Esophagus squamous epithelium (tissue), 5 donors: ENCODE data around the gene SRPK1. TPM values are rescaled to one million over a fixed set of nuclear protein-coding genes. Genes with fewer than 3 reads are reported as not detected.

Experiments used
- DNase-seq: peaks from one replicate; lab custom pipeline; 2025; lab: John Stamatoyannopoulos, UW
- H3K27ac ChIP-seq, 4 donors: fragments of 200-600 bp; sonication (generic); one replicate each; pipeline ENCODE4 v1.5.1; 2016 to 2019; ENCODE audit warnings: mild to moderate bottlenecking in 1 of 4
- H3K27me3 ChIP-seq, 4 donors: fragments of 200-600 bp; sonication (generic); 1 replicate in 3 of 4; 2 replicates in 1 of 4; pipeline versions ENCODE4 v1.5.1 to v1.6.0; 2017 to 2021; ENCODE audit warnings: antibody characterized with exemption in 1 of 4
- H3K36me3 ChIP-seq, 3 donors: fragments of 200-600 bp; sonication (generic); one replicate each; pipeline ENCODE4 v1.5.1; 2016 to 2019
- H3K4me1 ChIP-seq, 3 donors: fragments of 200-600 bp; sonication (generic); one replicate each; pipeline ENCODE4 v1.5.1; 2017 to 2019
- H3K4me3 ChIP-seq, 4 donors: fragments of 200-600 bp; sonication (generic); 1 replicate in 3 of 4; 2 replicates in 1 of 4; pipeline ENCODE4 v1.5.1; 2016 to 2019; ENCODE audit warnings: mild to moderate bottlenecking in 2 of 4, moderate library complexity in 1 of 4
- H3K9me3 ChIP-seq, 3 donors: fragments of 200-600 bp; sonication (generic); one replicate each; pipeline ENCODE4 v1.5.1; 2016 to 2019
- CTCF ChIP-seq, 6 experiments: fragments of 450-650 bp in 4 of 6; fragments of 200-600 bp in 2 of 6; sonication (generic) in 2 of 6; IDR thresholded peaks; one replicate each; pipeline ENCODE4 v1.5.1; 2016 to 2019; ENCODE audit warnings: antibody characterized with exemption in 6 of 6, mild to moderate bottlenecking in 4 of 6, moderate library complexity in 4 of 6
- POLR2A ChIP-seq, 4 donors: fragments of 450-650 bp; IDR thresholded peaks; one replicate each; pipeline ENCODE4 v1.6.1; 2017; ENCODE audit warnings: antibody characterized with exemption in 4 of 4, mild to moderate bottlenecking in 4 of 4, moderate library complexity in 3 of 4
- WGBS, 2 donors: methylation state at CpG; one replicate each; pipeline ENCODE4 v1.1.5; 2018; 5-methylcytosine and 5-hydroxymethylcytosine counted together
- intact Hi-C: fragments of 100-400 bp; cut with DNase I; formaldehyde crosslinking; loops from one replicate; pipeline ENCODE4 v1.15.0; 2022
- total RNA-seq, 4 donors: library from RNA; depleted of rRNA; stranded (reverse); fragments of >200 nt; gene quantifications; one replicate each; pipeline ENCODE4 v1.1.0, GENCODE V29; 2016
- donor health status: DM: yes; HTN: yes; CAD: no.

Gene SRPK1
- total RNA-seq, 4 donors from 2014 or later = 66.1 to 109 (median 86.5) TPM

DNA sequence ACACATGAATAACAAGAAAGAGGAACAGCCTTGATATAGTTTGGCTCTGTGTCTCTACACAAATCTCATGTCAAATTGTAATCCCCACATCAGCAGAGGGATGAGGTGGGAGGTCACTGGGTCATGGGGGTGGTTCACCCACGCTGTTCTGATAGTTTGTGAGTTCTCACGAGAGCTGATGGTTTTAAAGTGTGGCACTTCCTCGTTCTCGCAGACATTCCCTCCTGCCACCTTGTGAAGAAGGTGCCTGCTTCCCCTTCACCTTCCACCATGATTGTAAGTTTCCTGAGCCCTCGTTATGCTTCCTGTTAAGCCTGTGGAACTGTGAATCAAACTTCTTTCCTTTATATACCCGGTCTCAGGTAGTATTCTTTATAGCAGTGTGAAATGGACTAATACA lies 13.1 kb downstream of the SRPK1 start:
- no peak for TF ChIP-seq CTCF (IDR thresholded peaks at IDR 0.05)
- no peak for TF ChIP-seq POLR2A (IDR thresholded peaks at IDR 0.05)
- DNase-seq = no peak
- Histone ChIP-seq H3K36me3 (peaks cover 0 to 60% (median 0%) of the 10 kb centered on the region in 3 donors), H3K4me3 (no peak overlapping the region), H3K27ac (no peak overlapping the region), H3K4me1 (no peaks in the 10 kb centered on the region), H3K9me3 (peaks cover 0 to 10% (median 4%) of the 10 kb centered on the region in 3 donors), H3K27me3 (no peaks in the 10 kb centered on the region)
- intact Hi-C loops = no loop called here
- 74 to 90% methylated on average over 6 of the region's 6 CpGs for WGBS, 2 donors

DNA sequence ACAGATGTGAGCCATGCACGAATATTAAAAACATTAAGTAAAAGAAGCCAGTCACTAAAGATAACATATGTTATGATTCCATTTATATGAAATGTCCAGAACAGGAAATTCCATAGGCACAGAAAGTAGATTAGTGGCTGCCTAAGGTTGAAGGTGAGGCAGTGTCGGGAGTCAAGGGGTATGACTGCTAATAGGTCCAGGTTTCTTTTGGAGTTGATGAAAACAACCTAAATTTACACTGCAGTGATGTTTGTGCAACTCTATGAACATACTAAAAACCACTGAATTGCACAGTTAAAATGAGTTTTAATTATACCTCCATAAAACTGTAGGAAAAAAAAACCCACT lies 14.4 kb downstream of the SRPK1 start:
- no peak for TF ChIP-seq CTCF (IDR thresholded peaks at IDR 0.05)
- no peak for TF ChIP-seq POLR2A (IDR thresholded peaks at IDR 0.05)
- H3K27ac ChIP-seq = no peak overlapping the region
- 88 to 89% methylated on average over 2 of the region's 2 CpGs for WGBS, 2 donors
- no peak overlapping the region for H3K4me3 ChIP-seq
- intact Hi-C loops = no loop called here
- no peaks in the 10 kb centered on the region for H3K4me1 ChIP-seq
- no peaks in the 10 kb centered on the region for H3K27me3 ChIP-seq
- peaks cover 0 to 48% (median 0%) of the 10 kb centered on the region in 3 donors for H3K36me3 ChIP-seq
- DNase-seq = no peak
- peaks cover 0 to 10% (median 4%) of the 10 kb centered on the region in 3 donors for H3K9me3 ChIP-seq

- DNase-seq = no peak
- Histone ChIP-seq H3K4me1 (no peaks in the 10 kb centered on the region), H3K4me3 (no peak overlapping the region), H3K9me3 (peaks cover 0 to 10% (median 4%) of the 10 kb centered on the region in 3 donors), H3K36me3 (peaks cover 0 to 43% (median 0%) of the 10 kb centered on the region in 3 donors), H3K27ac (no peak overlapping the region), H3K27me3 (no peaks in the 10 kb centered on the region)
- intact Hi-C loops = no loop called here
- 76 to 85% methylated on average over 7 to 8 of the region's 8 CpGs for WGBS, 2 donors
- TF ChIP-seq POLR2A (IDR thresholded peaks at IDR 0.05) = no peak
- no peak for TF ChIP-seq CTCF (IDR thresholded peaks at IDR 0.05)
Observed at GRCh38 chr6:35905841-35906498, 14.9 kb downstream of the SRPK1 start.

DNA sequence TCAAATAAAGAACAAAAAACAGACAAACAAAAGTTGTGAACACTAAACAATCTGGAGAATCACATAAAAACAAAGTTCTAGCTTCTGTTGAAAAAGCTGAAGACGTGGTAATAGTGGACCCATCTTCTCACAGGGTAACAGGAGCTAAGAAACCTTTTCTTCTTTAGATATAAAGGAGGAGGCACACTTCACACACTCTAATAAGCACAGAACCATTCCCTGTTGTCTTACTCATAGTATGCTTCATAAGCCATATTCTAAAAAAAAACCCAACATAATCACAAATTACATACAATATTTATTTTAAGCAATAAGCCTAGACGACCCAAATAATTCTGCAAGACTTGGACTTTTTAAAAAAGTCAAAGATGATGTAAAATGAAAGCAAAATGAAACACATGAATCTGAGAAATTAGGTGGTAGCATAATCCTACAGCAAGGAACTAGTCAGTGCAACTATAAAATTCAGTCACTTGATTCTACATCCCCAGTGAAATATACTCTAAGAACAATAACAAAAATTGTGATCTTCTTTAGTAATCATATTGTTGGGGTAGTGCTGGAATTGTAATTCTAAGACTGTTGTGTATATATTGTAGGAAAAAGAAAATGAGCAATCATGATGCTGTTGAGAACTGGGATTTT lies 15.6 kb downstream of the SRPK1 start:
- no peak overlapping the region for H3K4me3 ChIP-seq
- H3K36me3 ChIP-seq = peaks cover 0 to 45% (median 0%) of the 10 kb centered on the region in 3 donors
- WGBS, 2 donors = 62 to 69% methylated on average over 2 of the region's 2 CpGs
- peaks cover 0 to 10% (median 4%) of the 10 kb centered on the region in 3 donors for H3K9me3 ChIP-seq
- TF ChIP-seq CTCF (IDR thresholded peaks at IDR 0.05) (no peak), POLR2A (IDR thresholded peaks at IDR 0.05) (no peak)
- no peak overlapping the region for H3K27ac ChIP-seq
- intact Hi-C loops = no loop called here
- H3K27me3 ChIP-seq = no peaks in the 10 kb centered on the region
- DNase-seq = no peak
- H3K4me1 ChIP-seq = no peaks in the 10 kb centered on the region

DNA sequence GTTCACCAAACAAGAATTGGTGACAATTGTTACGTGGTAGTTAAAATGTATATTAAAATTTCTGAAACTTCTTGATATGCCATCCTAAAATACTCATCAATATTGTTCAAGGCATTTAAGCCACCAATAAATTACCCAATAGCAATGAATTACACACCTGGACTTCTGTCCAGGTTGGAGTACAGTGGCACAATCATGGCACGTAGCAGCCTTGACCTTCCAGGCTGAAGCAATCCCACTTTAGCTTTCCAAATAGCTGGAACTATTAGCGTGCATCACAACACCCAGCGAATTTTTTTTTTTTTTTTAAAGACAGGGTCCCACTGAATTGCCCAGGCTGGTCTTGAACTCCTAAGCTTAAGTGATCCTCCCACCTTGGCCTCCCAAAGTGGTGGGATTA lies 17.2 kb downstream of the SRPK1 start:
- WGBS, 2 donors = 97 to 98% methylated on average over 4 of the region's 4 CpGs

More for the DNA sequence above, 17.2 kb downstream of the SRPK1 start:
- peaks cover 0 to 1% (median under 1%) of the 10 kb centered on the region in 3 donors for H3K9me3 ChIP-seq
- no peak overlapping the region for H3K4me3 ChIP-seq
- intact Hi-C loops = no loop called here
- no peaks in the 10 kb centered on the region for H3K27me3 ChIP-seq
- H3K4me1 ChIP-seq = no peaks in the 10 kb centered on the region
- no peak overlapping the region for H3K27ac ChIP-seq
- H3K36me3 ChIP-seq = peaks cover 0 to 42% (median 0%) of the 10 kb centered on the region in 3 donors
- no peak for DNase-seq
- TF ChIP-seq CTCF (IDR thresholded peaks at IDR 0.05) = no peak
- TF ChIP-seq POLR2A (IDR thresholded peaks at IDR 0.05) = no peak
